Gastrocnemius medialis (tissue), 4 donors: ENCODE data around the gene ASXL3.

Experiments used
- POLR2A ChIP-seq, 2 donors: fragments of 450-650 bp; IDR thresholded peaks; one replicate each; pipeline ENCODE4 v1.6.1; 2017; ENCODE audit warnings: antibody characterized with exemption in 2 of 2, mild to moderate bottlenecking in 2 of 2, moderate library complexity in 2 of 2
- TF ChIP-seq, protein P1 (sequence below), 5 experiments: fragments of 450-650 bp in 3 of 5; fragments of 200-600 bp in 2 of 5; sonication (generic) in 2 of 5; IDR thresholded peaks in 4 of 5; conservative IDR thresholded peaks in 1 of 5; 1 replicate in 4 of 5; 2 replicates in 1 of 5; pipeline ENCODE4 v1.5.1; 2016 to 2019; ENCODE audit warnings: antibody characterized with exemption in 5 of 5, mild to moderate bottlenecking in 3 of 5, moderate library complexity in 3 of 5

- TF ChIP-seq POLR2A (IDR thresholded peaks at IDR 0.05) = no peak
- TF ChIP-seq, protein P1, sequence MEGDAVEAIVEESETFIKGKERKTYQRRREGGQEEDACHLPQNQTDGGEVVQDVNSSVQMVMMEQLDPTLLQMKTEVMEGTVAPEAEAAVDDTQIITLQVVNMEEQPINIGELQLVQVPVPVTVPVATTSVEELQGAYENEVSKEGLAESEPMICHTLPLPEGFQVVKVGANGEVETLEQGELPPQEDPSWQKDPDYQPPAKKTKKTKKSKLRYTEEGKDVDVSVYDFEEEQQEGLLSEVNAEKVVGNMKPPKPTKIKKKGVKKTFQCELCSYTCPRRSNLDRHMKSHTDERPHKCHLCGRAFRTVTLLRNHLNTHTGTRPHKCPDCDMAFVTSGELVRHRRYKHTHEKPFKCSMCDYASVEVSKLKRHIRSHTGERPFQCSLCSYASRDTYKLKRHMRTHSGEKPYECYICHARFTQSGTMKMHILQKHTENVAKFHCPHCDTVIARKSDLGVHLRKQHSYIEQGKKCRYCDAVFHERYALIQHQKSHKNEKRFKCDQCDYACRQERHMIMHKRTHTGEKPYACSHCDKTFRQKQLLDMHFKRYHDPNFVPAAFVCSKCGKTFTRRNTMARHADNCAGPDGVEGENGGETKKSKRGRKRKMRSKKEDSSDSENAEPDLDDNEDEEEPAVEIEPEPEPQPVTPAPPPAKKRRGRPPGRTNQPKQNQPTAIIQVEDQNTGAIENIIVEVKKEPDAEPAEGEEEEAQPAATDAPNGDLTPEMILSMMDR (IDR thresholded peaks at IDR 0.05 in 4 of 5, conservative IDR thresholded peaks at IDR 0.05 in 1 of 5) = no peak
These were observed 166.1 kb downstream of the ASXL3 start for GRCh38 chr18:33744032-33744697.
